SK-N-SH treated with all-trans-retinoic acid at 6 μM for 48 hours (cell line): Measurements from ENCODE around the gene GORAB.

Experiments
- ATAC-seq: fragments of 200-7000 bp; cut with Tn5 transposase; 3 replicates; pipeline ENCODE4 v1.9.1; 2020; ENCODE audit warnings: mild to moderate bottlenecking, moderate library complexity
- ARNTL ChIP-seq: fragments of 450-650 bp; formaldehyde crosslinking; IDR thresholded peaks from 2 replicates; pipeline ENCODE4 v1.5.0; 2020; ENCODE audit warnings: low read depth, mild to moderate bottlenecking, moderate library complexity, borderline replicate concordance
- BACH2 ChIP-seq: fragments of 250-450 bp; sonication (Bioruptor Pico); IDR thresholded peaks from 2 replicates; pipeline ENCODE4 v1.9.0; 2021; ENCODE audit warnings: mild to moderate bottlenecking, borderline replicate concordance
- CREB5 ChIP-seq: fragments of 250-450 bp; sonication (Bioruptor Pico); IDR thresholded peaks from 2 replicates; pipeline ENCODE4 v1.5.1; 2020; ENCODE audit warnings: low read depth, mild to moderate bottlenecking, moderate library complexity
- CSDC2 ChIP-seq: fragments of 250-450 bp; sonication (Bioruptor Pico); IDR thresholded peaks from 2 replicates; pipeline ENCODE4 v1.5.0; 2020; ENCODE audit warnings: mild to moderate bottlenecking, moderate library complexity
- CSRNP3 ChIP-seq: fragments of 250-450 bp; sonication (Bioruptor Pico); IDR thresholded peaks from 2 replicates; pipeline ENCODE4 v1.5.1; 2021; ENCODE audit warnings: mild to moderate bottlenecking, moderate library complexity
- ESRRG ChIP-seq: fragments of 250-450 bp; sonication (Bioruptor Pico); IDR thresholded peaks from 2 replicates; pipeline ENCODE4 v1.6.1; 2021; ENCODE audit warnings: mild to moderate bottlenecking
- GLIS3 ChIP-seq: fragments of 250-450 bp; sonication (Bioruptor Pico); IDR thresholded peaks from 2 replicates; pipeline ENCODE4 v1.5.0; 2020; ENCODE audit warnings: mild to moderate bottlenecking, moderate library complexity
- ISL1 ChIP-seq: fragments of 250-450 bp; sonication (Bioruptor Pico); IDR thresholded peaks from 2 replicates; pipeline ENCODE4 v2.1.2; 2022; ENCODE audit warnings: mild to moderate bottlenecking, moderate library complexity
- PATZ1 ChIP-seq: fragments of 250-450 bp; sonication (Bioruptor Pico); IDR thresholded peaks from 2 replicates; pipeline ENCODE4 v1.8.0; 2020; ENCODE audit warnings: mild to moderate bottlenecking, moderate library complexity, borderline replicate concordance
- POU6F1 ChIP-seq: fragments of 250-450 bp; sonication (Bioruptor Pico); IDR thresholded peaks from 2 replicates; pipeline ENCODE4 v1.8.0; 2021; ENCODE audit warnings: low read depth, mild to moderate bottlenecking, moderate library complexity, borderline replicate concordance
- PPARA ChIP-seq: fragments of 250-450 bp; sonication (Bioruptor Pico); IDR thresholded peaks from 2 replicates; pipeline ENCODE4 v1.5.0; 2020; ENCODE audit warnings: mild to moderate bottlenecking, borderline replicate concordance
- RARB ChIP-seq: fragments of 250-450 bp; sonication (Bioruptor Pico); IDR thresholded peaks from 2 replicates; pipeline ENCODE4 v1.8.0; 2021; ENCODE audit warnings: mild to moderate bottlenecking, moderate library complexity
- SNAI2 ChIP-seq: fragments of 250-450 bp; sonication (Bioruptor Pico); IDR thresholded peaks from 2 replicates; pipeline ENCODE4 v1.5.0; 2020; ENCODE audit warnings: mild to moderate bottlenecking, moderate library complexity
- TCF4 ChIP-seq: fragments of 250-450 bp; sonication (Bioruptor Pico); IDR thresholded peaks from 2 replicates; pipeline ENCODE4 v1.8.0; 2021; ENCODE audit warnings: mild to moderate bottlenecking, moderate library complexity, borderline replicate concordance
- TSHZ2 ChIP-seq: fragments of 250-450 bp; sonication (Bioruptor Pico); IDR thresholded peaks from 2 replicates; pipeline ENCODE4 v1.5.0; 2020; ENCODE audit warnings: mild to moderate bottlenecking, moderate library complexity
- ZC3H10 ChIP-seq: fragments of 250-450 bp; sonication (Bioruptor Pico); IDR thresholded peaks from 2 replicates; pipeline ENCODE4 v1.5.1; 2021; ENCODE audit warnings: mild to moderate bottlenecking, moderate library complexity
- ZFP3 ChIP-seq: fragments of 250-450 bp; sonication (Bioruptor Pico); IDR thresholded peaks from 2 replicates; pipeline ENCODE4 v1.5.0; 2020; ENCODE audit warnings: mild to moderate bottlenecking, moderate library complexity
- ZFP30 ChIP-seq: fragments of 450-650 bp; formaldehyde crosslinking; IDR thresholded peaks from 2 replicates; pipeline ENCODE4 v1.5.0; 2022; ENCODE audit warnings: mild to moderate bottlenecking, moderate library complexity
- ZNF565 ChIP-seq: fragments of 450-650 bp; formaldehyde crosslinking; conservative IDR thresholded peaks from 2 replicates; pipeline ENCODE4 v1.5.0; 2020; ENCODE audit warnings: low read depth, mild to moderate bottlenecking, moderate library complexity
- ZNF8 ChIP-seq: fragments of 450-650 bp; formaldehyde crosslinking; IDR thresholded peaks from 2 replicates; pipeline ENCODE4 v1.5.0; 2020; ENCODE audit warnings: mild to moderate bottlenecking, moderate library complexity

Gene GORAB

GRCh38 chr1:170533298-170533697, 1.3 kb downstream of the GORAB start:
- ATAC-seq: no peak
- TF ChIP-seq ESRRG (CRISPR knock-in tag) (no peak), ZNF8 (CRISPR knock-in tag) (no peak), SNAI2 (CRISPR knock-in tag) (no peak), ISL1 (CRISPR knock-in tag) (no peak), PATZ1 (CRISPR knock-in tag) (no peak), TSHZ2 (no peak), CSRNP3 (no peak), ZFP3 (CRISPR knock-in tag) (no peak), TCF4 (no peak), ZNF565 (CRISPR knock-in tag) (no peak), PPARA (CRISPR knock-in tag) (no peak), POU6F1 (CRISPR knock-in tag) (no peak), ARNTL (no peak), BACH2 (CRISPR knock-in tag) (no peak), ZFP30 (CRISPR knock-in tag) (no peak)

GRCh38 chr1:170534626-170535147, 2.7 kb downstream of the GORAB start:
- ATAC-seq: no peak

More at GRCh38 chr1:170534626-170535147, 2.7 kb downstream of the GORAB start:
- TF ChIP-seq GLIS3 (no peak), TSHZ2 (no peak), SNAI2 (CRISPR knock-in tag) (no peak), CSRNP3 (no peak), ISL1 (CRISPR knock-in tag) (no peak), RARB (no peak), ESRRG (CRISPR knock-in tag) (no peak), ZNF8 (CRISPR knock-in tag) (no peak), TCF4 (no peak), BACH2 (CRISPR knock-in tag) (no peak), CREB5 (CRISPR knock-in tag) (no peak), ZC3H10 (CRISPR knock-in tag) (no peak), ZFP3 (CRISPR knock-in tag) (no peak), ZFP30 (CRISPR knock-in tag) (no peak), PATZ1 (CRISPR knock-in tag) (no peak), CSDC2 (CRISPR knock-in tag) (no peak)
- TF ChIP-seq, all 23 proteins: peak for 0
